Measurements from ENCODE around the gene RFWD3. TPM values are rescaled to one million over a fixed set of nuclear protein-coding genes. Genes with fewer than 3 reads are reported as not detected.

Gene RFWD3
- total and polyA plus RNA-seq, 2 of the 8 experiments (the other 6 are each of a cell fraction or from before 2014, with no cell fraction given): 67.1 to 114 TPM

- TF ChIP-seq ZNF274 (IDR thresholded peaks at IDR 0.05; ENCODE audit: borderline replicate concordance, extremely low read depth, low read length) (no peak), RAD21 (IDR thresholded peaks at IDR 0.05 in 1 of 2, conservative IDR thresholded peaks at IDR 0.05 in 1 of 2; ENCODE audit: low read depth in 2 of 2, low read length in 2 of 2) (peak; percentile 67 to 71), BRCA1 (IDR thresholded peaks at IDR 0.05; ENCODE audit: low read depth, low read length) (no peak), KDM1A (IDR thresholded peaks at IDR 0.05; ENCODE audit: borderline replicate concordance, low read length) (no peak), SIN3A (conservative IDR thresholded peaks at IDR 0.05 in 1 of 2, IDR thresholded peaks at IDR 0.05 in 1 of 2; ENCODE audit: low read depth in 1 of 2, low read length in 2 of 2) (no peak), FOSL1 (IDR thresholded peaks at IDR 0.05; ENCODE audit: insufficient read depth, low read depth, low read length) (no peak), BACH1 (IDR thresholded peaks at IDR 0.05; ENCODE audit: low read length) (no peak), EP300 (IDR thresholded peaks at IDR 0.05; ENCODE audit: borderline replicate concordance in 1 of 2, low read depth in 2 of 2, low read length in 2 of 2) (no peak), EGR1 (IDR thresholded peaks at IDR 0.05; ENCODE audit: borderline replicate concordance, low read depth, low read length) (no peak)
Measured at GRCh38 chr16:74623214-74623838, 43.4 kb downstream of the RFWD3 start (continued).

Data from H1 (cell line).